Measurements from ENCODE around the gene CDO1. TPM values are rescaled to one million over a fixed set of nuclear protein-coding genes. Genes with fewer than 3 reads are reported as not detected.
"Not testable (repeated sequence)": the region's sequence is repeated elsewhere in the genome, so short reads cannot be mapped to it uniquely, and the experiment has no call there.

The CDO1 gene
- polyA plus RNA-seq, 1 donor (not counting 4 experiments of a cell fraction or from before 2014, with no cell fraction given): not detected

DNA sequence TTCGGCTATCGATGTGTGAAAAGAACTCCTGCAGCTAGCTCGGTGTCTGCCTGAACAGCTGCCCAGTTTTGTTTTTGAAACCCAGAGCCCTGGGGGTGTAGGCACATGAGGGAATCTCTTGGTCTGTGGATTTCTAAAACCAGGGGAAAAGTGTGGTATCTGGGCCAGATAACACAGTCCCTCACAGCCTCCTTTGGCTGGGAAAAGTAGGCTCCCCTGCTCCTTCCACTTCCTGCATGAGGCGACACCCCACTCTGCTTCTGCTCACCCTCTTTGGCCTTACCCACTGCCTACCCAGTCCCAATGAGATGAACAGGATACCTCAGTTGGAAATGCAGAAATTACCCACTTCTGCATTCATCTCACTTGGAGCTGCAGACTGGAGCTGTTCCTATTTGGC, 9.5 kb upstream of the CDO1 start:
- Histone ChIP-seq H3K4me1 (ENCODE audit: control insufficient read depth, extremely low read depth, insufficient read depth, low read length) (no peaks in the 10 kb centered on the region), H3K9me1 (ENCODE audit: control insufficient read depth, extremely low read depth, insufficient read depth, low read length) (no peaks in the 10 kb centered on the region), H3K9me3 (ENCODE audit: control insufficient read depth, low read depth, low read length) (peaks cover 2% of the 10 kb centered on the region), H3K9ac (ENCODE audit: control insufficient read depth, extremely low read depth, insufficient read depth, low read length) (no peak overlapping the region), H3K4me3 (ENCODE audit: control insufficient read depth in 2 of 3, extremely low read depth in 1 of 3, insufficient read depth in 2 of 3, low read depth in 1 of 3, low read length in 3 of 3) (no peak overlapping the region), H3K79me2 (ENCODE audit: control insufficient read depth, insufficient read depth, low read length) (no peaks in the 10 kb centered on the region), H3K36me3 (ENCODE audit: control insufficient read depth in 2 of 2, extremely low read depth in 1 of 2, insufficient read depth in 2 of 2, low read length in 2 of 2) (peaks cover 2 to 6% of the 10 kb centered on the region in 2 experiments), H3K4me2 (ENCODE audit: control insufficient read depth, extremely low read depth, insufficient read depth, low read depth, low read length) (no peak overlapping the region), H2AFZ (ENCODE audit: control insufficient read depth, low read length) (no peak overlapping the region), H4K20me1 (ENCODE audit: control insufficient read depth, extremely low read depth, insufficient read depth, low read length) (no peaks in the 10 kb centered on the region), H3K27me3 (ENCODE audit: control insufficient read depth, extremely low read depth, insufficient read depth, low read length) (no peaks in the 10 kb centered on the region), H3K27ac (ENCODE audit: control insufficient read depth, insufficient read depth, low read length) (no peak overlapping the region)
- DNase-seq (ENCODE audit: low read depth, low spot score) (no peak), FAIRE-seq (no peak)
- TF ChIP-seq, protein P1, sequence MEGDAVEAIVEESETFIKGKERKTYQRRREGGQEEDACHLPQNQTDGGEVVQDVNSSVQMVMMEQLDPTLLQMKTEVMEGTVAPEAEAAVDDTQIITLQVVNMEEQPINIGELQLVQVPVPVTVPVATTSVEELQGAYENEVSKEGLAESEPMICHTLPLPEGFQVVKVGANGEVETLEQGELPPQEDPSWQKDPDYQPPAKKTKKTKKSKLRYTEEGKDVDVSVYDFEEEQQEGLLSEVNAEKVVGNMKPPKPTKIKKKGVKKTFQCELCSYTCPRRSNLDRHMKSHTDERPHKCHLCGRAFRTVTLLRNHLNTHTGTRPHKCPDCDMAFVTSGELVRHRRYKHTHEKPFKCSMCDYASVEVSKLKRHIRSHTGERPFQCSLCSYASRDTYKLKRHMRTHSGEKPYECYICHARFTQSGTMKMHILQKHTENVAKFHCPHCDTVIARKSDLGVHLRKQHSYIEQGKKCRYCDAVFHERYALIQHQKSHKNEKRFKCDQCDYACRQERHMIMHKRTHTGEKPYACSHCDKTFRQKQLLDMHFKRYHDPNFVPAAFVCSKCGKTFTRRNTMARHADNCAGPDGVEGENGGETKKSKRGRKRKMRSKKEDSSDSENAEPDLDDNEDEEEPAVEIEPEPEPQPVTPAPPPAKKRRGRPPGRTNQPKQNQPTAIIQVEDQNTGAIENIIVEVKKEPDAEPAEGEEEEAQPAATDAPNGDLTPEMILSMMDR (optimal IDR thresholded peaks at IDR 0.05 in 1 of 3, IDR thresholded peaks at IDR 0.05 in 1 of 3, conservative IDR thresholded peaks at IDR 0.05 in 1 of 3; ENCODE audit: extremely low read depth in 1 of 3, insufficient read depth in 2 of 3, low read length in 3 of 3): no peak
- no peak for TF ChIP-seq EZH2 (IDR thresholded peaks at IDR 0.05; ENCODE audit: low read length)
- dilution Hi-C loops (cut with MboI; ENCODE audit: extremely low pct_ligation_motif_present, low sequenced_read_pairs): no loop called here

DNA sequence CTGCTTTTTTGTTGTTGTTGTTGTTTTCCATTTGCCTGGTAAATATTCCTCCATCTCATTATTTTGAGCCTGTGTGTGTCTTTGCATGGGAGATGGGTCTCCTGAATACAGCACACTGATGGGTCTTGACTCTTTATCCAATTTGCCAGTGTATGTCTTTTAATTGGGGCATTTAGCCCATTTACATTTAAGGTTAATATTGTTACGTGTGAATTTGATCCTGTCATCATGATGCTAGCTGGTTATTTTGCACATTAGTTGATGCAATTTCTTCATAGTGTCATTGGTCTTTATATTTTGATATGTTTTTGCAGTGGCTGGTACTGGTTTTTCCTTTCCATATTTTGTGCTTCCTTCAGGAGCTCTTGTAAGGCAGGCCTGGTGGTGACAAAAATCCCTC, 8.5 kb upstream of the CDO1 start:
- H3K27ac ChIP-seq (ENCODE audit: control insufficient read depth, insufficient read depth, low read length); H3K36me3 ChIP-seq (ENCODE audit: control insufficient read depth in 2 of 2, extremely low read depth in 1 of 2, insufficient read depth in 2 of 2, low read length in 2 of 2); DNase-seq (ENCODE audit: low read depth, low spot score); dilution Hi-C loops (cut with MboI; ENCODE audit: extremely low pct_ligation_motif_present, low sequenced_read_pairs); H4K20me1 ChIP-seq (ENCODE audit: control insufficient read depth, extremely low read depth, insufficient read depth, low read length); H3K4me2 ChIP-seq (ENCODE audit: control insufficient read depth, extremely low read depth, insufficient read depth, low read depth, low read length); H3K79me2 ChIP-seq (ENCODE audit: control insufficient read depth, insufficient read depth, low read length); H3K9me1 ChIP-seq (ENCODE audit: control insufficient read depth, extremely low read depth, insufficient read depth, low read length); FAIRE-seq; H2AFZ ChIP-seq (ENCODE audit: control insufficient read depth, low read length); H3K27me3 ChIP-seq (ENCODE audit: control insufficient read depth, extremely low read depth, insufficient read depth, low read length); H3K9me3 ChIP-seq (ENCODE audit: control insufficient read depth, low read depth, low read length); H3K9ac ChIP-seq (ENCODE audit: control insufficient read depth, extremely low read depth, insufficient read depth, low read length); H3K4me1 ChIP-seq (ENCODE audit: control insufficient read depth, extremely low read depth, insufficient read depth, low read length); H3K4me3 ChIP-seq (ENCODE audit: control insufficient read depth in 2 of 3, extremely low read depth in 1 of 3, insufficient read depth in 2 of 3, low read depth in 1 of 3, low read length in 3 of 3): not testable (repeated sequence)

DNA sequence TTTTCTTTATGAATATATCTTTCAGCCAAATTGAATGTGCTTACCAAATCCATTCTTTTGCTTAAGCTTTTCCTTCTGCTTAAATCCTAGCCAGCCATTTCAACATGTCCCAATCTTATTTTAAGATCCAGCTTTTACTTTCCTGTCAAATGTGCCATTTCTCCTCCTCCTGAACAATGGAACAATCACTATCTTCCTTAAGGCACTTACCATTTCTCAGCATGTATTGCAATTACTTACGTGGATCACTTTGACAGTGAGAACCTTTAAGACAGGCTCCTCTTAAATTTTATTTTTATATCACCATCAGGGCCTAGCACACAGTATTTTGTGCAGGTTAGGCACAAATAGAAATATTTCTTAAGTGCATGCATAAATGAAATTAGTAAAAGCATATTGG, 4.4 kb upstream of the CDO1 start:
- H3K79me2 ChIP-seq (ENCODE audit: control insufficient read depth, insufficient read depth, low read length): no peaks in the 10 kb centered on the region
- H3K27ac ChIP-seq (ENCODE audit: control insufficient read depth, insufficient read depth, low read length): no peak overlapping the region
- DNase-seq (ENCODE audit: low read depth, low spot score): no peak
- no peaks in the 10 kb centered on the region for H3K9me1 ChIP-seq (ENCODE audit: control insufficient read depth, extremely low read depth, insufficient read depth, low read length)
- TF ChIP-seq, protein P1 (optimal IDR thresholded peaks at IDR 0.05 in 1 of 3, IDR thresholded peaks at IDR 0.05 in 1 of 3, conservative IDR thresholded peaks at IDR 0.05 in 1 of 3; ENCODE audit: extremely low read depth in 1 of 3, insufficient read depth in 2 of 3, low read length in 3 of 3): no peak
- no peak for TF ChIP-seq EZH2 (IDR thresholded peaks at IDR 0.05; ENCODE audit: low read length)
- H4K20me1 ChIP-seq (ENCODE audit: control insufficient read depth, extremely low read depth, insufficient read depth, low read length): no peaks in the 10 kb centered on the region
- H3K4me1 ChIP-seq (ENCODE audit: control insufficient read depth, extremely low read depth, insufficient read depth, low read length): no peaks in the 10 kb centered on the region
- no peaks in the 10 kb centered on the region for H3K36me3 ChIP-seq (ENCODE audit: control insufficient read depth in 2 of 2, extremely low read depth in 1 of 2, insufficient read depth in 2 of 2, low read length in 2 of 2)
- H3K4me3 ChIP-seq (ENCODE audit: control insufficient read depth in 2 of 3, extremely low read depth in 1 of 3, insufficient read depth in 2 of 3, low read depth in 1 of 3, low read length in 3 of 3): no peak overlapping the region
- no peak overlapping the region for H3K4me2 ChIP-seq (ENCODE audit: control insufficient read depth, extremely low read depth, insufficient read depth, low read depth, low read length)
- H3K9ac ChIP-seq (ENCODE audit: control insufficient read depth, extremely low read depth, insufficient read depth, low read length): no peak overlapping the region
- dilution Hi-C loops (cut with MboI; ENCODE audit: extremely low pct_ligation_motif_present, low sequenced_read_pairs): no loop called here
- no peak for FAIRE-seq
- H3K9me3 ChIP-seq (ENCODE audit: control insufficient read depth, low read depth, low read length): peaks cover under 1% of the 10 kb centered on the region
- H3K27me3 ChIP-seq (ENCODE audit: control insufficient read depth, extremely low read depth, insufficient read depth, low read length): peaks cover 27% of the 10 kb centered on the region
- no peak overlapping the region for H2AFZ ChIP-seq (ENCODE audit: control insufficient read depth, low read length)
